Hepatocyte (in vitro differentiated cells): ENCODE data around the gene CNOT8. TPM values are rescaled to one million over a fixed set of nuclear protein-coding genes. Genes with fewer than 3 reads are reported as not detected.

Experiments
- DNase-seq: peaks from one replicate; pipeline ENCODE4 v3.0.0-alpha.2; 2016; ENCODE audit warnings: low spot score
- H2AFZ ChIP-seq: fragments of 200-600 bp; sonication (generic); 2 replicates; pipeline ENCODE4 v1.6.0; 2016; ENCODE audit warnings: antibody characterized with exemption, mild to moderate bottlenecking
- H3K27ac ChIP-seq: fragments of 200-600 bp; sonication (generic); 2 replicates; pipeline ENCODE4 v1.5.1; 2016; ENCODE audit warnings: mild to moderate bottlenecking
- H3K27me3 ChIP-seq: fragments of 200-600 bp; sonication (generic); 2 replicates; pipeline ENCODE4 v1.6.1; 2016
- H3K36me3 ChIP-seq: fragments of 200-600 bp; sonication (generic); replicated peaks from 2 replicates; pipeline ENCODE4 v1.5.1; 2016; ENCODE audit warnings: low read depth; ENCODE audit not compliant: insufficient read depth
- H3K4me1 ChIP-seq: fragments of 200-600 bp; sonication (generic); 2 replicates; pipeline ENCODE4 v1.5.1; 2016; ENCODE audit warnings: mild to moderate bottlenecking, moderate library complexity; ENCODE audit not compliant: insufficient read depth
- H3K4me2 ChIP-seq: fragments of 200-600 bp; sonication (generic); 2 replicates; pipeline ENCODE4 v1.6.0; 2016
- H3K4me3 ChIP-seq: fragments of 200-600 bp; sonication (generic); 2 replicates; pipeline ENCODE4 v1.5.1; 2016; ENCODE audit warnings: mild to moderate bottlenecking
- H3K79me2 ChIP-seq: fragments of 200-600 bp; sonication (generic); 2 replicates; pipeline ENCODE4 v1.6.0; 2017; ENCODE audit warnings: mild to moderate bottlenecking
- H3K9me2 ChIP-seq: fragments of 200-600 bp; sonication (generic); replicated peaks from 2 replicates; pipeline ENCODE4 v1.6.0; 2017; ENCODE audit warnings: mild to moderate bottlenecking; ENCODE audit not compliant: insufficient read depth
- H3K9me3 ChIP-seq: fragments of 200-600 bp; sonication (generic); 2 replicates; pipeline ENCODE4 v1.5.1; 2016; ENCODE audit warnings: low read depth, mild to moderate bottlenecking
- H4K20me1 ChIP-seq: fragments of 200-600 bp; sonication (generic); 2 replicates; pipeline ENCODE4 v1.6.0; 2016; ENCODE audit warnings: mild to moderate bottlenecking; ENCODE audit not compliant: insufficient read depth, poor library complexity, severe bottlenecking
- EZH2 ChIP-seq: fragments of 200-600 bp; sonication (generic); IDR thresholded peaks from 2 replicates; pipeline ENCODE4 v1.6.1; 2016; ENCODE audit warnings: antibody characterized with exemption, mild to moderate bottlenecking, borderline replicate concordance
- EZH2phosphoT487 ChIP-seq: fragments of 200-600 bp; sonication (generic); IDR thresholded peaks from one replicate; pipeline ENCODE4 v1.6.1; 2018; ENCODE audit warnings: antibody characterized with exemption, mild to moderate bottlenecking, low read depth, moderate library complexity; ENCODE audit not compliant: unreplicated experiment, severe bottlenecking
- WGBS: methylation state at CpG from one replicate; pipeline ENCODE4 v1.1.6; 2016; ENCODE audit warnings: low lambda C conversion rate; ENCODE audit errors: missing lambda C conversion rate; 5-methylcytosine and 5-hydroxymethylcytosine counted together
- polyA plus RNA-seq: library from polyadenylated mRNA; unstranded; fragments of >200 nt; fragmentation: Nextera tagmentation; extraction: Ambion mirVana; gene quantifications from 2 replicates; pipeline ENCODE4 v1.2.1, GENCODE V29; 2016
- total RNA-seq: library from RNA; depleted of rRNA; stranded (reverse); fragments of >200 nt; gene quantifications from 2 replicates; pipeline ENCODE4 v1.2.3, GENCODE V29; 2014
- TF ChIP-seq, protein P1 (sequence below): fragments of 200-600 bp; sonication (generic); IDR thresholded peaks from 2 replicates; pipeline ENCODE4 v1.5.1; 2016; ENCODE audit warnings: antibody characterized with exemption, mild to moderate bottlenecking; ENCODE audit not compliant: poor library complexity

CNOT8 gene
- total and polyA plus RNA-seq, 2 experiments from 2014 or later, result 46.7 to 63.9 TPM

- no peaks in the 10 kb centered on the region for H4K20me1 ChIP-seq
- H3K27me3 ChIP-seq, result no peaks in the 10 kb centered on the region
- H3K4me2 ChIP-seq, result no peak overlapping the region
- 70% methylated on average over 6 of the region's 6 CpGs for WGBS
- DNase-seq, result no peak
- no peak overlapping the region for H2AFZ ChIP-seq
- H3K4me1 ChIP-seq, result peaks cover 19% of the 10 kb centered on the region
- H3K4me3 ChIP-seq, result no peak overlapping the region
- no peaks in the 10 kb centered on the region for H3K9me3 ChIP-seq
- TF ChIP-seq, protein P1, sequence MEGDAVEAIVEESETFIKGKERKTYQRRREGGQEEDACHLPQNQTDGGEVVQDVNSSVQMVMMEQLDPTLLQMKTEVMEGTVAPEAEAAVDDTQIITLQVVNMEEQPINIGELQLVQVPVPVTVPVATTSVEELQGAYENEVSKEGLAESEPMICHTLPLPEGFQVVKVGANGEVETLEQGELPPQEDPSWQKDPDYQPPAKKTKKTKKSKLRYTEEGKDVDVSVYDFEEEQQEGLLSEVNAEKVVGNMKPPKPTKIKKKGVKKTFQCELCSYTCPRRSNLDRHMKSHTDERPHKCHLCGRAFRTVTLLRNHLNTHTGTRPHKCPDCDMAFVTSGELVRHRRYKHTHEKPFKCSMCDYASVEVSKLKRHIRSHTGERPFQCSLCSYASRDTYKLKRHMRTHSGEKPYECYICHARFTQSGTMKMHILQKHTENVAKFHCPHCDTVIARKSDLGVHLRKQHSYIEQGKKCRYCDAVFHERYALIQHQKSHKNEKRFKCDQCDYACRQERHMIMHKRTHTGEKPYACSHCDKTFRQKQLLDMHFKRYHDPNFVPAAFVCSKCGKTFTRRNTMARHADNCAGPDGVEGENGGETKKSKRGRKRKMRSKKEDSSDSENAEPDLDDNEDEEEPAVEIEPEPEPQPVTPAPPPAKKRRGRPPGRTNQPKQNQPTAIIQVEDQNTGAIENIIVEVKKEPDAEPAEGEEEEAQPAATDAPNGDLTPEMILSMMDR, result no peak
- TF ChIP-seq EZH2phosphoT487 (no peak), EZH2 (no peak)
- no peaks in the 10 kb centered on the region for H3K36me3 ChIP-seq
- no peaks in the 10 kb centered on the region for H3K9me2 ChIP-seq
- peak overlapping the region; percentile 17 for H3K27ac ChIP-seq
- peaks cover 2% of the 10 kb centered on the region for H3K79me2 ChIP-seq
These were observed 17.8 kb upstream of the CNOT8 start for GRCh38 chr5:154840435-154841272.

GRCh38 chr5:154841273-154841661 is 17.2 kb upstream of the CNOT8 start:
- Histone ChIP-seq H3K4me3 (no peak overlapping the region), H3K27me3 (no peaks in the 10 kb centered on the region), H3K27ac (no peak overlapping the region), H3K79me2 (no peaks in the 10 kb centered on the region), H4K20me1 (no peaks in the 10 kb centered on the region), H3K4me2 (no peak overlapping the region), H2AFZ (no peak overlapping the region), H3K9me3 (no peaks in the 10 kb centered on the region), H3K9me2 (no peaks in the 10 kb centered on the region), H3K4me1 (peaks cover 19% of the 10 kb centered on the region), H3K36me3 (no peaks in the 10 kb centered on the region)
- TF ChIP-seq, protein P1, result no peak
- no peak for TF ChIP-seq EZH2phosphoT487
- no peak for TF ChIP-seq EZH2
- no peak for DNase-seq

- Histone ChIP-seq H3K9me2 (no peaks in the 10 kb centered on the region), H3K4me2 (peak overlapping the region; percentile 38), H3K4me3 (no peak overlapping the region), H3K9me3 (no peaks in the 10 kb centered on the region), H3K4me1 (peaks cover 11% of the 10 kb centered on the region), H3K79me2 (peaks cover 7% of the 10 kb centered on the region), H3K36me3 (no peaks in the 10 kb centered on the region), H4K20me1 (no peaks in the 10 kb centered on the region), H3K27ac (peak overlapping the region; percentile 8), H2AFZ (no peak overlapping the region), H3K27me3 (no peaks in the 10 kb centered on the region)
- WGBS, result 30% methylated on average over 6 of the region's 6 CpGs
- TF ChIP-seq, protein P1, result no peak
- no peak for TF ChIP-seq EZH2
- TF ChIP-seq EZH2phosphoT487, result no peak
- no peak for DNase-seq
These were observed 15.5 kb upstream of the CNOT8 start for GRCh38 chr5:154842689-154843530.
